ENCODE data around the gene DNAJC12.
"Not testable (repeated sequence)": the region's sequence is repeated elsewhere in the genome, so short reads cannot be mapped to it uniquely, and the experiment has no call there.

Gene DNAJC12

GRCh38 chr10:67839951-67840350 lies 2.0 kb upstream of the DNAJC12 start:
- no peak for TF ChIP-seq CTCF (IDR thresholded peaks at IDR 0.05; ENCODE audit: low read depth, low read length, missing control alignments)
- DNase-seq (ENCODE audit: extremely low read depth, low read depth), result no peak
- no peak overlapping the region for H3K4me3 ChIP-seq (replicated peaks; ENCODE audit: low read depth, low read length)

GRCh38 chr10:67839511-67839910 lies 1.5 kb upstream of the DNAJC12 start:
- DNase-seq (ENCODE audit: extremely low read depth, low read depth); H3K4me3 ChIP-seq (replicated peaks; ENCODE audit: low read depth, low read length): not testable (repeated sequence)

GRCh38 chr10:67836972-67837371 lies 1.0 kb downstream of the DNAJC12 start:
- no peak for TF ChIP-seq CTCF (IDR thresholded peaks at IDR 0.05; ENCODE audit: low read depth, low read length, missing control alignments)
- H3K4me3 ChIP-seq (replicated peaks; ENCODE audit: low read depth, low read length), result peak overlapping the region; percentile 47
- DNase-seq (ENCODE audit: extremely low read depth, low read depth), result no peak

GRCh38 chr10:67836488-67836887 lies 1.5 kb downstream of the DNAJC12 start:
- TF ChIP-seq CTCF (IDR thresholded peaks at IDR 0.05; ENCODE audit: low read depth, low read length, missing control alignments), result no peak
- H3K4me3 ChIP-seq (replicated peaks; ENCODE audit: low read depth, low read length), result peak overlapping the region; percentile 47

GRCh38 chr10:67835541-67836394 lies 2.2 kb downstream of the DNAJC12 start:
- not testable (repeated sequence) for DNase-seq (ENCODE audit: extremely low read depth, low read depth)

More at GRCh38 chr10:67836488-67836887, 1.5 kb downstream of the DNAJC12 start:
- no peak for DNase-seq (ENCODE audit: extremely low read depth, low read depth)

GRCh38 chr10:67834375-67834774 lies 3.6 kb downstream of the DNAJC12 start:
- no peak for TF ChIP-seq CTCF (IDR thresholded peaks at IDR 0.05; ENCODE audit: low read depth, low read length, missing control alignments)
- no peak overlapping the region for H3K4me3 ChIP-seq (replicated peaks; ENCODE audit: low read depth, low read length)
- DNase-seq (ENCODE audit: extremely low read depth, low read depth), result no peak

More at GRCh38 chr10:67835541-67836394, 2.2 kb downstream of the DNAJC12 start:
- H3K4me3 ChIP-seq (replicated peaks; ENCODE audit: low read depth, low read length), result peak overlapping the region; percentile 47

- no peak overlapping the region for H3K4me3 ChIP-seq (replicated peaks; ENCODE audit: low read depth, low read length)
- TF ChIP-seq CTCF (IDR thresholded peaks at IDR 0.05; ENCODE audit: low read depth, low read length, missing control alignments), result no peak
- DNase-seq (ENCODE audit: extremely low read depth, low read depth), result no peak
Observed at GRCh38 chr10:67827811-67828210, 10.2 kb downstream of the DNAJC12 start.

- TF ChIP-seq CTCF (IDR thresholded peaks at IDR 0.05; ENCODE audit: low read depth, low read length, missing control alignments), result no peak
- no peak for DNase-seq (ENCODE audit: extremely low read depth, low read depth)
Observed at GRCh38 chr10:67819768-67820204, 18.2 kb downstream of the DNAJC12 start.

More at GRCh38 chr10:67819768-67820204, 18.2 kb downstream of the DNAJC12 start:
- H3K4me3 ChIP-seq (replicated peaks; ENCODE audit: low read depth, low read length), result no peak overlapping the region
